ENCODE results near the gene ELOVL3.

- TF ChIP-seq POLR2A (IDR thresholded peaks at IDR 0.05): no peak
- no peak for TF ChIP-seq CTCF (IDR thresholded peaks at IDR 0.05)
Observed at GRCh38 chr10:102274062-102274461, 48.0 kb downstream of the ELOVL3 start.
